Vagina (tissue), 2 donors: ENCODE results near the gene VWA3B.

Source experiments
- CTCF ChIP-seq, 3 experiments: fragments of 450-650 bp in 2 of 3; fragments of 200-600 bp in 1 of 3; sonication (generic) in 1 of 3; IDR thresholded peaks; one replicate each; pipeline ENCODE4 v1.5.1; 2017 to 2019; ENCODE audit warnings: antibody characterized with exemption in 3 of 3, mild to moderate bottlenecking in 2 of 3, moderate library complexity in 2 of 3
- POLR2A ChIP-seq, 2 donors: fragments of 450-650 bp; IDR thresholded peaks; one replicate each; pipeline ENCODE4 v1.6.1; 2017; ENCODE audit warnings: antibody characterized with exemption in 2 of 2, mild to moderate bottlenecking in 2 of 2, moderate library complexity in 2 of 2

GRCh38 chr2:98110741-98111140, 23.8 kb downstream of the VWA3B start:
- TF ChIP-seq CTCF (IDR thresholded peaks at IDR 0.05) (no peak), POLR2A (IDR thresholded peaks at IDR 0.05) (no peak)
